GM10266 (cell line): ENCODE measurements around the gene FLT1.

Source experiments
- DNase-seq: peaks from one replicate; pipeline ENCODE4 v3.0.0; 2012; ENCODE audit errors: extremely low spot score
- TF ChIP-seq, protein P1 (sequence below): IDR thresholded peaks from 2 replicates; pipeline ENCODE4 v1.5.1; 2012; ENCODE audit warnings: mild to moderate bottlenecking, low read depth; ENCODE audit not compliant: control insufficient read depth, insufficient read depth; ENCODE audit errors: missing control alignments

FLT1 gene

DNA sequence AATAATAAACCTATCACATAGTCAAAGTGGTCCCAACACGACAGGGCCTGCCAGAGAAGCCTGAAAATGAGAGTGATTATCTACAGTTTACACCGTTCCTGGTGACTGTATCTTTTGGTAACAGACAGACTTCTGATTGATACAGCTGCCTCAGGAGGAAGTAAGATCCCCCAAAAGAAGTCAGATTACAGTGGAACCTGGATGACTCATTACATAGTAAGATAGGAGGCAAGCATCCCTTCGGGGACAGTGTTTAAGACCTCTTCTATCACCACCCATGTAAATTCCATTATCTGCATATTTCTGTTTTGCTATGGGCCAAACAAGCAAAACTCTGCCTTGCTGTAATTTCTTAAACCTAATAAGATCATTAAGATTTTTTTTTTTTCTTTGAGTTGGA lies 44.0 kb upstream of the FLT1 start:
- DNase-seq: no peak
- TF ChIP-seq, protein P1, sequence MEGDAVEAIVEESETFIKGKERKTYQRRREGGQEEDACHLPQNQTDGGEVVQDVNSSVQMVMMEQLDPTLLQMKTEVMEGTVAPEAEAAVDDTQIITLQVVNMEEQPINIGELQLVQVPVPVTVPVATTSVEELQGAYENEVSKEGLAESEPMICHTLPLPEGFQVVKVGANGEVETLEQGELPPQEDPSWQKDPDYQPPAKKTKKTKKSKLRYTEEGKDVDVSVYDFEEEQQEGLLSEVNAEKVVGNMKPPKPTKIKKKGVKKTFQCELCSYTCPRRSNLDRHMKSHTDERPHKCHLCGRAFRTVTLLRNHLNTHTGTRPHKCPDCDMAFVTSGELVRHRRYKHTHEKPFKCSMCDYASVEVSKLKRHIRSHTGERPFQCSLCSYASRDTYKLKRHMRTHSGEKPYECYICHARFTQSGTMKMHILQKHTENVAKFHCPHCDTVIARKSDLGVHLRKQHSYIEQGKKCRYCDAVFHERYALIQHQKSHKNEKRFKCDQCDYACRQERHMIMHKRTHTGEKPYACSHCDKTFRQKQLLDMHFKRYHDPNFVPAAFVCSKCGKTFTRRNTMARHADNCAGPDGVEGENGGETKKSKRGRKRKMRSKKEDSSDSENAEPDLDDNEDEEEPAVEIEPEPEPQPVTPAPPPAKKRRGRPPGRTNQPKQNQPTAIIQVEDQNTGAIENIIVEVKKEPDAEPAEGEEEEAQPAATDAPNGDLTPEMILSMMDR: no peak

DNA sequence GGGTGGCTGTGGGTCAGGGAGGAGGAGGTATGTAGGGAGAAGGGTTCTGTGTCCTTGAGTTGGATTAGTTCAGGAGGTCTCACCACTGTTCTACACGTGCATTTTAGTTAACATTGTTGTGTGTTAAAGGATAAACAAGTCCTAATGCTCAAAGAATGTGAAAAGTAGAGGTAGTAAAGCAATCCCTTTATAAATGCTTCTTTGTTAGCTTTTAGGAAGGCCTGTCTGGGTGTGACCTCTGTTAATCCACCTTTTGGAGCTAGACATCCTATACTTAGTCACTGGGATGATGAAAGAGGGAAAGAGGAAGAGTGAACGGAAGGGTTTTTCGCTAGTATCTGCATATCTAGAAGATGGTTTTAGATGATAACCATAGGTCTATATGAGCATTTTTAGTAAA lies 42.2 kb upstream of the FLT1 start:
- TF ChIP-seq, protein P1: no peak
- DNase-seq: no peak

DNA sequence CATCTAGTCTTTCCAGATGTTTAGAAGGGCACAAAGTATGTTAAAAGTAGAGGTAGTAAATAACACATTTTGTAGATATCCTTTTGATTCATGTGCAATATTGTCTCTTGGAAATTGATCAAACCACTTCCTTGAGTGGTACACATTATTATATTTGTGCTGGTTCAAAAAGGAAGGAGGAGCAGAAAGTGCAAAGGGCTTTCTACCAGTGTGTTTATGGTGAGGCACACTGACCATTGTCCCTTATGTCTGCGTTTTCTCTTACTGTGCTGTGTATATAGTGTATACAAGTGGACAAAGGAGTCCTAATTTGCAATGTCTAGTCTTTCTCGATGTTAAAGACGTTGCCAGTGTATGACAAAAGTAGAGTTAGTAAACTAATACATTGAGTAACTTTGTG lies 41.4 kb upstream of the FLT1 start:
- no peak for DNase-seq
- TF ChIP-seq, protein P1: no peak

DNA sequence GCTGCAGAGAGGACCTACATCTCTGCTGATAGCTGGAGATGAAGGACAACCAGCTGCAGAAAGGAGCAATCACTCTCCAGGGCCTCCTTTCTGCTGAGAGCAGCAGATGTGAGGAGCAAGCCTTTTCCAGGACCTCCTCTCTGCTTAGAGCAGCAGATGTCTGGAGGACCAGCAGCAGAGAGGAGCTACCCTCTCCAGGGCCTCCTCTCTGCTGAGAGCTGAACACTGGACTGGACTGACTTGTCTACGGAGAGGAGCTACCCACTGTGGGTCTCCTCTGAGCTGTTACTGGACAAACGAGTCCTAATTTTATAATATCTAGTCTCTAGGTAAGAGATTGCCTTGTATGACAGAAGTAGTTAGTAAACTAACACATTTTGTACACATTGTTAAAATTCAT lies 40.8 kb upstream of the FLT1 start:
- DNase-seq: no peak
- TF ChIP-seq, protein P1: no peak

DNA sequence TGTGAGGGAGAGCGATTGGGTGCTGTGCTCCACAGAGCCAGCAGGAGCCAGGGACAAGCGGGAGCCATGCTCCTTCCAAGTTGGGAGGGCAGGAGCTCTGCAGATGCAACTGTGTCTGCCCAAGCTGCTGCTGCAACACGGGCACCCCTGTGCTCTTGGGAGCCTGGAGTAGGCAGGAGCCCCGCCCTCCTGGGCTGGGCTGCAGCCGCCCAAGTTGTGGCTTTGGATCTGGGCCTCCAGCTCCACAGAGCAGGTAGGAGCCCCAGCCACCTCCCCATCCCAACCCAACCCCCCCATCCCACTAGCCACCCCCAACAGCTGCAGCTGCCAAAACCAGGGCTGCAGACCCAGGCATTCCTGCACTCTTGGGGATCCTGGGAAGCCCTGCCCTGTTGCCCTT lies 39.9 kb upstream of the FLT1 start:
- TF ChIP-seq, protein P1: no peak
- no peak for DNase-seq

DNA sequence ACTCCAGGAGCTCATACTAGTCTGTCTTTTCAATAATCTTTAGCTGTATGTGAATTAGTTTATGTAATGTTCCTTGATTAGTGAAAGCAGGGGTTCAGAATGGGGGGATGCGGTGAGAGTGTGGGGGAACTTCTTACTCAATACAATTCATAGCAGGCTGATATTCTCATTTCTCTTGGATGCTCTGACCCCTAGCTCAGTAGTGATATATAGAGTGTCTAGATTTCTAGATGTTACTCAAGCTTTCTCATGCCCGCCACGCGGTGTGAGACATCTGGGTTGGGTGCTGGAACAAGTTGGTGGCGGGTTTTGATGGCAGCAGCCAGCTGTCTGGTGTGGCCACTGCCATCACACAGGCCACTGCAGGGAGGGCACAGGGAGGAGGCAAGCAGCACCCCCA lies 39.3 kb upstream of the FLT1 start:
- TF ChIP-seq, protein P1: no peak
- DNase-seq: no peak

DNA sequence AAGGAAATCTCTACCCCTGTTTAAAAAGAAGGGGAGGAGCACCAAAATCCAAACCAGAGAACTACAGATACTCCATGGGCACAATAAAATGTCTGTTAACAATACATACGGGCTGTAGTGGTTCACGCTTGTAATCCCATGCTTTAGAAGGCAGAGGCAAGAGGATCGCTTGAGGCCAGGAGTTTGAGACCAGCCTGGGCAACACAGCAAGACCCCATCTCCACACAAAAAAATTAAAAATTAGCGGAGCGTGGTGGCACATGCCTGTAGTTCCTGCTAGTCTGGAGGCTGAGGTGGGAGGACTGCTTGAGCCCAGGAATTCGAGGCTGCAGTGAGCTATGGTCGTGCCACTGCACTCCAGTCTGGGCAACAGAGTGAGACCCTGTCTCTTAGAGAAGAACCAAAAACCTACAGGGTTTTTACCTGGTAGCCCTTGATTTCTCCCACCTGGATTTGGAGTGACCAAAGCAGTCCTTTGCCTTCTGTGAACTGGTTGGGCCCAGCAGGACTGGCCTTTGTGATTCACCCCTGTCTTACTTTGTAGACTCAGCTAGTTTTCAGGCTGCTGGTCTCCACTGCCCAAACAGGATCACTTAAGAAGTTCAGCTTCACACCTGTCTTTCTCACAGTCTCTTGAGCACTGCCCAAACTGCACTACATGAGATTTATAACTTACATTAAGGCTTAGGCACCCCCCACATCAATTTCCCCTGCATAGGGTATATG lies 38.7 kb upstream of the FLT1 start:
- no peak for DNase-seq
- TF ChIP-seq, protein P1: no peak
